A172 (cell line): ENCODE results near the gene MPL. TPM values are rescaled to one million over a fixed set of nuclear protein-coding genes. Genes with fewer than 3 reads are reported as not detected.

ENCODE experiments used
- DNase-seq: peaks from one replicate; pipeline ENCODE4 v3.0.0-alpha.2; 2015; ENCODE audit warnings: low spot score
- total RNA-seq: library from RNA; depleted of rRNA; stranded (reverse); fragments of >200 nt; shearing (Covaris generic); gene quantifications from 2 replicates; pipeline ENCODE4 v1.2.3, GENCODE V29; 2014

MPL gene
- total RNA-seq, 1 experiment from 2014 or later, result not detected

GRCh38 chr1:43306688-43307457 lies 30.7 kb upstream of the MPL start:
- no peak for DNase-seq

GRCh38 chr1:43307458-43308158 lies 30.0 kb upstream of the MPL start:
- no peak for DNase-seq

DNA sequence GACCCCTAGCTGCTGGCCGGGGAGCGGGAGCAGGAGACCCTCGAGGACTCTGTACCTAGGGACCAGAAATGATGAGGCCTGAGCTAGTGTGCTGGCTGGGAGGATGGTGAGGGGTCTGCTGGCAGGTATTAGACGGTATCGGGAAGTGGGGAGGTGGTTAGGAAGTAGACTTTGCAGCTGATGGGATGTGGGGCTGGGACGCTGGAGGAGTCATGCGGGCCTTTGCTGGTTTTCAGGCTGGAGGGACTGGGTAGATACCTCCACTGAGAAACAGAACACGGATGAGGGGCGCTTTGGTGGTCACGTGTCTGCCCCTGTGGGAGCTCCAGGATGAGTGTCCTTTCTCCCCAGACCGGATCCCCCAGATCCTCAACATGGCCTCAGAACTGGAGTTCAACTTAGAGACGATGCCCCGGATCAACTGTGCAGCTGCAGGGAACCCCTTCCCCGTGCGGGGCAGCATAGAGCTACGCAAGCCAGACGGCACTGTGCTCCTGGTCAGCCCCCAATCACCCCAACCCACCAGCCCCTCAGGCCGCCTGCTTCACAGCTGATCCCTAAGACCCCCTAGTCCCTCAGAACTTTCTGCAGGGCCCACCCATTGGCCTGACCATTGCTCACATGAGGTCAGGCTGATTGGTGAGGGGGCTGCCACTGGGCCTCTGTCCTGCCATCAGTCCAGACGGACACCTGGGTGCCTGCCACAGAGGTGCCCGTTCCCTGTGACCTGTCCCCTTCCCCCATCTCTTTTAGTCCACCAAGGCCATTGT lies 28.8 kb upstream of the MPL start:
- DNase-seq, result no peak

GRCh38 chr1:43309405-43310025 lies 28.1 kb upstream of the MPL start:
- DNase-seq, result peak; percentile 15

GRCh38 chr1:43311521-43311920 lies 26.1 kb upstream of the MPL start:
- no peak for DNase-seq

DNA sequence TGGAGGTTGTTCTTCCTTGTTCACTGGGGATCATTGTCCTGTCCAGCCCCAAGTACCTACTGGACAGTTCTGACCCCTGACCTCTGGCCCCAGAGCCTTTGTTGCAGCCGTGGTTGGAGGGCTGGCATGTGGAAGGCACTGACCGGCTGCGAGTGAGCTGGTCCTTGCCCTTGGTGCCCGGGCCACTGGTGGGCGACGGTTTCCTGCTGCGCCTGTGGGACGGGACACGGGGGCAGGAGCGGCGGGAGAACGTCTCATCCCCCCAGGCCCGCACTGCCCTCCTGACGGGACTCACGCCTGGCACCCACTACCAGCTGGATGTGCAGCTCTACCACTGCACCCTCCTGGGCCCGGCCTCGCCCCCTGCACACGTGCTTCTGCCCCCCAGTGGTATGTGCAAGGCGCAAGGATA lies 25.4 kb upstream of the MPL start:
- no peak for DNase-seq

DNA sequence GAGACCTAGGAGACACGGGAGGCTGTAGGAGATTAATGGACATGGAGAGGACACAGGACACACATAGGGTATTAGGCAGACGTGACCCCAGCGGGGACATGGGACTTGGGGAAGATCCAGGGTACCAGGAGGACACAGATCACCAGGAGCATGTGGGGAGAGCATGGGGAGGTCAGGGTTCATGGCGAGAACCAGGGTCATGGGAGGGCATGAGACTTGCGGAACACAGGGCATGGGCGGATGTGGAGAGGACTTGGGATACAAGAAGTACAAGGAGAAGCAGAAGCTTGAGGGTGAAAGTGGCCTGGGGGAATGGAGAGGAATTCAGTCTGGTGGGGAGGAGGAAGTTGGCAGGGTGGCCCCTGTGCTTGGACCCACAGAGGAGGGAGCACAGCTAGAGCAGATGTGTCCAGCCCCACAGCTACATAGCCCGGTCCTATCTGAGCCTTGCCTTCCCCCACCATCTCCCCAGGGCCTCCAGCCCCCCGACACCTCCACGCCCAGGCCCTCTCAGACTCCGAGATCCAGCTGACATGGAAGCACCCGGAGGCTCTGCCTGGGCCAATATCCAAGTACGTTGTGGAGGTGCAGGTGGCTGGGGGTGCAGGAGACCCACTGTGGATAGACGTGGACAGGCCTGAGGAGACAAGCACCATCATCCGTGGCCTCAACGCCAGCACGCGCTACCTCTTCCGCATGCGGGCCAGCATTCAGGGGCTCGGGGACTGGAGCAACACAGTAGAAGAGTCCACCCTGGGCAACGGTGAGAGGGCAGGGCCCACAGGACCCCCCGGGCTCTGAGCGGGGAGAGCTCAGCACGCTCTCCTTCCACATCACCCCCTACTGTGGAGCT lies 24.7 kb upstream of the MPL start:
- no peak for DNase-seq

DNA sequence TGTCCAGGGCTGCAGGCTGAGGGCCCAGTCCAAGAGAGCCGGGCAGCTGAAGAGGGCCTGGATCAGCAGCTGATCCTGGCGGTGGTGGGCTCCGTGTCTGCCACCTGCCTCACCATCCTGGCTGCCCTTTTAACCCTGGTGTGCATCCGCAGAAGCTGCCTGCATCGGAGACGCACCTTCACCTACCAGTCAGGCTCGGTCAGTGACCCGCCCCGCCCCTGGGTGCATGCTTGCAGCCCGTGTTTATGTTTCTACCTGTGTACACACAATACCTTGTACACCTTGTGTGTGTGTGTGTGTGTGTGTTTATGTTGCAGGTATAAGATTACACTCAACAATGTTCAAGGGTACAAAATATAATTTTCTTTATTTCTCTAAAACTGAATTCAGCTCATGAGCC lies 23.8 kb upstream of the MPL start:
- DNase-seq, result no peak

DNA sequence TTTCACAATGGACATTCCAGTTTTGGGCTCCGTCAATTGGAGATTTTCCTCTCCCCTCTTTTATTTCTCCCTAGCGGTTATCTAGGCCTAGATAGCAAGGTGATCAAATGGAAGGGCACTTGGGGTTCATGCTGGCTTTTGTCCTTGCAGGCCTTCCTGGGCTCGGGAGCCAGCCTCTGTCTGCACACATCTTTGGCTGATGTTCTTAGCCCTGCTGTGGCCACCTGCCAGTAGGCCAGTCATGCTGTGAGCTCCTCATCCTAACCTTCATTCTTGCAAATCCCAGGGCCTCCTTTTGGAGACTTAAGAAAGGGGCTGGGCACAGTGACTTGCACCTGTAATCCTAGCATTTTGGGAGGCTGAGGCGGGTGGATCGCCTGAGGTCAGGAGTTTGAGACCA lies 23.4 kb upstream of the MPL start:
- DNase-seq, result no peak

GRCh38 chr1:43315481-43315880 lies 22.1 kb upstream of the MPL start:
- DNase-seq, result no peak

DNA sequence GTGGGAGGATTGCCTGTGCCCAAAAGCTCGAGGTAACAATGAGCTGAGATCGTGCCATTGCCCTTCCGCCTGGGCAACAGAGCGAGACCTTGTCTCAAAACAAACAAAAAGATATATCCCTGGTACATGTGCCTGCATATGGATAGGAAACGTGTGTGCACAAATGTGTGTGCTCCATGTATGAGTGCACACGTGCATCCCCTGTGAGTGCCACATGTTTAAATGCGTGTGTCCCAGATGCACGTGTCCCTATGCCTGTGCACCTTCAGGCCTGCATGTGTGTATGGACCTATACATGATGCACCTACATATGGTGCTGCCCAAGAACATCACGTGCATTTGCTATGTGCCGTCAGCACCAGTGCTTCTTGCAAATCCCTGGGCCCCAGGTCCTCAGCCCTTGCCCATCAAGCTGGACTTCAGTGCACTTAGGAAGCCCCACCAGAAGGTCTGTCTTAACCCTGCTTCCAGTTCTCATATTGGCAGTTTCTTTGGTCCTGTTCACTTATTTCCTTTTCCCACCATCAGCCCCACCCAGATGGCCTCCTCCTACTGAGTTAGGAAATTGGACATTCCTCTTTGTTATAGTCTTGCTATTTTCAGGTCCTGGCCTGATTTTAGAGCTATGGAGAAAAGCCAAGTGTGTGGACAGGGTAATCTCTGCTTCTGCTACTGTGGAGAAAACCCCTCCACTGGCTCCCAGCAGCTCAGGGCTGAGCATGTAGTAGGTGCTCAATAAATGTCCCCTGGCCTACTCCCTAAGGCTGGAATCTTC lies 21.5 kb upstream of the MPL start:
- DNase-seq, result no peak

DNA sequence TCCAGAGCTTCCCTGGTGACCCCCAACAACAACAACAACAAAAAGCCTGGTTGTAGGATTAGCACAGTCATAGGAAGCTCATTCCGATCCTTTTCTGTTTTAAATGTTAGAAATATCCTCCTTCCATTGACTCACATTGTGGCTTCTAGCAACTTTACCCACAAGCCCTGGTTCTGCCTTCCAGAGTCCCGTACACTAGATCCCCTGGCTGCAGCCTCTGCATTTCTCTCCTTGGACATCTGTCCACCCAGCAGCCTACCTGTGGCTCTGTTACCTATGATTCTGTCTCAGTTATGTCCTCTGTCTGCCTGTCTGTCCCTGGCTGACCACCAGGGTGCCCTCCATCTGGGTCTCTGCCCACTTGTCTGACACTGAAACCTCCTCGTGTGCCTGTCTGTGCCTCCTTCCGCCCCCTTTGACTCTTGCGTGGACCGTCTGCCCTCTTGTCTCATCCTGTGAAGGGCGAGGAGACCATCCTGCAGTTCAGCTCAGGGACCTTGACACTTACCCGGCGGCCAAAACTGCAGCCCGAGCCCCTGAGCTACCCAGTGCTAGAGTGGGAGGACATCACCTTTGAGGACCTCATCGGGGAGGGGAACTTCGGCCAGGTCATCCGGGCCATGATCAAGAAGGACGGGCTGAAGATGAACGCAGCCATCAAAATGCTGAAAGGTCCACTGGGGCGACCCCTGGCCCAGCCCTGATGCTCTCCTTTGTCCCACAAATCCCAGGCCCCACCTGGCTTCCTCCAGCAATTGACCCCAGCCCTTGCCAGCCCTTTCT lies 20.7 kb upstream of the MPL start:
- no peak for DNase-seq

DNA sequence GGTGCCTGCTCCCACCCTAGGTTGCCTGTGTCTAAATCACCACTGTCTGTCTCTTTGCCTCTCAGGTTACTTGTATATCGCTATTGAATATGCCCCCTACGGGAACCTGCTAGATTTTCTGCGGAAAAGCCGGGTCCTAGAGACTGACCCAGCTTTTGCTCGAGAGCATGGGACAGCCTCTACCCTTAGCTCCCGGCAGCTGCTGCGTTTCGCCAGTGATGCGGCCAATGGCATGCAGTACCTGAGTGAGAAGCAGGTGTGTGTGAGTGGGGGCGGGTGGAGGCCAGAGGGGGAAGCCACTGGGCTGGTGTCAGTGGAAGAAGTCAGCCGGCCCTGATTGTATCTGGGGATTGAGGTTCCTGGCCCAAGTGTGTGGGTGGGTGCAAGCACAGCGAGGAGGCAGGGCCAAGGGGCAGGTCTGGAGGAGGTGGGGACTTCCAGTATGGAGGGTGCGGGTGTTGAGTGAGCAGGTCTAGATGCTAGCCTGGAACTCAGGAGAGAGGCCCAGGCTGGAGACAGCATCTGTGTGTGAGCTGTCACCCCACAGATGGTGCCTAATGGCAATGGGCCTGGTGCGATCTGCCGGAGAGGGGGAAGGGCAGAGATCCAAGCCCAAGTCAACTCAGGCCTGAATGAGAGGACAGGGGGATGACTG lies 19.7 kb upstream of the MPL start:
- no peak for DNase-seq

- no peak for DNase-seq
These were observed 18.8 kb upstream of the MPL start for GRCh38 chr1:43318831-43319230.

DNA sequence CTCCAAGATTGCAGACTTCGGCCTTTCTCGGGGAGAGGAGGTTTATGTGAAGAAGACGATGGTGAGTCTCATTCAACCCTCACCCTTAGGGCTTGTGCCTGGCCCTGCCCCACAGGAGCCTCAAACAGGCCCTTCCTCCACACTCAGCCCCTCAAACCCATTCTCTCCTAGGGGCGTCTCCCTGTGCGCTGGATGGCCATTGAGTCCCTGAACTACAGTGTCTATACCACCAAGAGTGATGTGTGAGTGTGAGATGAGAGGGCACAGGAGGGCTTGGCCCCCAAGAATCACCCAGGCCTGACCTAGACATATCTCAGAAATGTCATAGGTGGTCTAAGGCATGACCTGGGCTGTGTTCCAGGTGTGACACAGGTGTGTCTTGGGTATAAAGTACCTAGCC lies 18.3 kb upstream of the MPL start:
- DNase-seq, result no peak

DNA sequence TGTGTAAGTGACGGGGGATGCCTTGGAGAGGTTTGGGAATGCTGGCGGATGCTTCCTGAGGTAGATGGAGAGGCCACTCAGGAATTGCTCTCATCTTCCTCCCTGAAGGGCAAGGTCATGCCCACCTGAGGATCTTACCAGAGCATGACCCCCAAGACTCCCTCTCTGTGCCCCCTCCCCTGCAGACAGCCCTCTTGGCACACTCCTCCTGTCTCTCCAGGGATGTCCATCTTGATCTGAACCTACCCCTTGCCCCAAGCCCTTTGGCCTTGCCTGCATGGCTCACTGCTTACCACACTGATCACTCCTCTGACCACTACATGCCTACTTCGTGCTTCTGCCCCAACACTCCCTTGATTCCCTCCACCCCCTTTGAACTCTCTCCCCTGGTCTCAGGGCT lies 17.9 kb upstream of the MPL start:
- DNase-seq, result no peak

- no peak for DNase-seq
These were observed 16.2 kb upstream of the MPL start for GRCh38 chr1:43321331-43321891.

GRCh38 chr1:43322506-43322905 lies 15.1 kb upstream of the MPL start:
- no peak for DNase-seq

GRCh38 chr1:43324810-43325209 lies 12.8 kb upstream of the MPL start:
- DNase-seq, result no peak
